Kidney (tissue), 14 donors: ENCODE results near the gene ADAMTS12. TPM values are rescaled to one million over a fixed set of nuclear protein-coding genes. Genes with fewer than 3 reads are reported as not detected.

ENCODE experiments used
- DNase-seq, 5 donors: peaks; one replicate each; pipeline ENCODE4 v3.0.0-alpha.2; 2013 to 2020
- FAIRE-seq: peaks from 2 replicates; lab custom pipeline; 2012; peaks lifted over from hg19 to GRCh38; lab: Jason Lieb, UNC
- H3K27ac ChIP-seq, 2 donors: one replicate each; pipeline ENCODE4 v1.7.0; 2013; ENCODE audit warnings: low read depth in 2 of 2, low read length in 2 of 2, inconsistent platforms in 1 of 2
- H3K27me3 ChIP-seq: one replicate; pipeline ENCODE4 v1.7.1; 2013; ENCODE audit warnings: low read length, inconsistent platforms; ENCODE audit not compliant: control insufficient read depth, insufficient read depth
- H3K36me3 ChIP-seq, 3 donors: one replicate each; pipeline versions ENCODE4 v1.7.0 to v1.7.1; 2013; ENCODE audit warnings: low read length in 3 of 3, control low read depth in 1 of 3, inconsistent platforms in 1 of 3; ENCODE audit not compliant: insufficient read depth in 3 of 3, control insufficient read depth in 2 of 3
- H3K4me1 ChIP-seq, 3 donors: one replicate each; pipeline versions ENCODE4 v1.7.0 to v1.7.1; 2013; ENCODE audit warnings: low read length in 3 of 3, inconsistent platforms in 1 of 3, low read depth in 1 of 3; ENCODE audit not compliant: control insufficient read depth in 2 of 3, insufficient read depth in 2 of 3
- H3K4me3 ChIP-seq, 3 donors: one replicate each; pipeline versions ENCODE4 v1.7.0 to v1.8.1; 2013; ENCODE audit warnings: low read length in 3 of 3, control low read depth in 1 of 3, inconsistent platforms in 1 of 3
- H3K9ac ChIP-seq, 3 donors: one replicate each; pipeline versions ENCODE4 v1.7.0 to v1.7.1; 2013; ENCODE audit warnings: low read length in 3 of 3, control low read depth in 1 of 3, inconsistent platforms in 1 of 3
- H3K9me3 ChIP-seq, 3 donors: one replicate each; pipeline versions ENCODE4 v1.7.0 to v1.7.1; 2013; ENCODE audit warnings: low read length in 3 of 3, control low read depth in 1 of 3, inconsistent platforms in 1 of 3; ENCODE audit not compliant: control insufficient read depth in 2 of 3, insufficient read depth in 1 of 3
- intact Hi-C: fragments of 100-400 bp; cut with DNase I; formaldehyde crosslinking; loops from one replicate; pipeline ENCODE4 v1.11.1; 2022
- polyA plus RNA-seq: library from polyadenylated mRNA; stranded (reverse); fragments of 350-450 nt; fragmentation: Illumina TruSeq; extraction: RNeasy Lipid Tissue Mini Kit (QIAGEN cat#74804); gene quantifications from one replicate; pipeline ENCODE4 v1.2.3, GENCODE V29; 2014; ENCODE audit warnings: low read depth, low replicate concordance; ENCODE audit not compliant: insufficient read depth
- total RNA-seq: library from RNA; stranded (reverse); fragmentation: NEBNext Ultra II Directional; extraction: Animal tissue kit (Norgen Biotek cat#: 25700); gene quantifications from one replicate; pipeline ENCODE4 v1.2.1, GENCODE V29; 2021
- TF ChIP-seq, protein P1 (sequence below): IDR thresholded peaks from 3 replicates; pipeline ENCODE4 v1.5.1; 2012; ENCODE audit warnings: mild to moderate bottlenecking, moderate library complexity, borderline replicate concordance; ENCODE audit not compliant: insufficient read depth; ENCODE audit errors: extremely low read depth
- donor health status: control.
- donor health status: control.
- donor health status: control.
- donor health status: control.
- donor health status: control.
- donor health status: DM: yes; HTN: yes; CAD: no.
- donor health status: Normal renal cell carcinoma (clear cell type).

ADAMTS12 gene
- total and polyA plus RNA-seq, 2 donors from 2014 or later = 0.75 to 2.0 TPM

DNA sequence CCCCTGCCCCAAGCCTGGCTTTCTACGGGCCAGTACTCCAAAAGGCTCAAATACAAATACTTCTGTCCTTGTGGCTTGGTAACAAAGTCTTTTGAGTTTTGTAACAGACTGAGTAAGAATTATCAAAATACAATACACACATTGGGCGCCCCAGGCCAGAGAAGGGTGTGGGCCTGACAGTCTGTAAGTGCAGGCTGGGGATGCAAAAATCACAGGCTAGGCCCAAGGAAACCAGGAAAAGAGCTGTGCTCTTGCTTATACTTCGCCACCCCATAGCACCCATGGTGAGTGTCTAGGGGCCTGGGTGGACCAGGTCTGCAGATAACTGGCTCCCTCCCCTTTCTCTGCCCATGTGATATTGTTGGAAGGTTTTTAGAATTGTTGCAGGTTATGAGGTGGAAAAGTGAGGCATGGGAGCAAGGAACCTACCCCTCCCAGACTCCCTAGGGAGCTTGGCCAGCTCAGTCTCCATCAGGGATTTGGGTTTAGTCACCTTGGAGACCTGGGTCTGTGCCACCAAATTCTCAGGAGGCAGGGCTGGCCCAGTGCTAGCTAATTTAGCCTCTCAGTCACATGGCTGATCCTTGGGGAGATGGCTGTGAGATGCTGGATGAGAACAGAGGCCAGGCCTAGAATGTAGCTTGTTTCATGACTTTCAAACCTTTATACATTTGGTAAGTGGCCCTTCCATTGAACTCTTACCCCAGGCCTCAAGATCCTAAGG is 378.2 kb downstream of the ADAMTS12 start:
- Histone ChIP-seq H3K4me3 (no peak overlapping the region), H3K27me3 (no peaks in the 10 kb centered on the region), H3K9ac (no peak overlapping the region), H3K27ac (no peak overlapping the region), H3K4me1 (peaks cover 0 to 4% (median 0%) of the 10 kb centered on the region in 3 donors), H3K36me3 (no peaks in the 10 kb centered on the region), H3K9me3 (no peaks in the 10 kb centered on the region)
- no peak for DNase-seq
- no peak for FAIRE-seq
- TF ChIP-seq, protein P1, sequence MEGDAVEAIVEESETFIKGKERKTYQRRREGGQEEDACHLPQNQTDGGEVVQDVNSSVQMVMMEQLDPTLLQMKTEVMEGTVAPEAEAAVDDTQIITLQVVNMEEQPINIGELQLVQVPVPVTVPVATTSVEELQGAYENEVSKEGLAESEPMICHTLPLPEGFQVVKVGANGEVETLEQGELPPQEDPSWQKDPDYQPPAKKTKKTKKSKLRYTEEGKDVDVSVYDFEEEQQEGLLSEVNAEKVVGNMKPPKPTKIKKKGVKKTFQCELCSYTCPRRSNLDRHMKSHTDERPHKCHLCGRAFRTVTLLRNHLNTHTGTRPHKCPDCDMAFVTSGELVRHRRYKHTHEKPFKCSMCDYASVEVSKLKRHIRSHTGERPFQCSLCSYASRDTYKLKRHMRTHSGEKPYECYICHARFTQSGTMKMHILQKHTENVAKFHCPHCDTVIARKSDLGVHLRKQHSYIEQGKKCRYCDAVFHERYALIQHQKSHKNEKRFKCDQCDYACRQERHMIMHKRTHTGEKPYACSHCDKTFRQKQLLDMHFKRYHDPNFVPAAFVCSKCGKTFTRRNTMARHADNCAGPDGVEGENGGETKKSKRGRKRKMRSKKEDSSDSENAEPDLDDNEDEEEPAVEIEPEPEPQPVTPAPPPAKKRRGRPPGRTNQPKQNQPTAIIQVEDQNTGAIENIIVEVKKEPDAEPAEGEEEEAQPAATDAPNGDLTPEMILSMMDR = no peak
- intact Hi-C loops = loop anchor here (10.0 kb wide), 1 partner anchor 209 kb away; no protein-coding TSS in a partner anchor

DNA sequence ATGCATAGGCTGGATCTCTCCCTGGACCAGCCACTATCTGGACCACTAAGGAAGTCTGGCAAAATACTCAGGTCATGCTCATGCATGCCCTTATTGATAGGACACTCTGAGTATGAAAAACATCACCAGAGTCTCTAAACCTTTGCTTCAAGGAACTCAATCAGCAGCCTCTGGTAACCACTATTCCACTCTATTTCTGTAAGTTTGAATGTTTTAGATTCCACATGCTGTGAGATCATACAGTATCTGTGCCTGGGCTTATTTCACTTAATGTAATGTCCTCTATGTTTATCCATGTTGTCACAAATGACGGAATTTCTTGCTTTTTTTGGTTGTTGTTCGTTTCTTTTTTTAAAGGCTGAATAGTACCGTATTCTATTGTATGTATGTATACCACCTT is 382.8 kb downstream of the ADAMTS12 start:
- Histone ChIP-seq H3K36me3 (no peaks in the 10 kb centered on the region), H3K4me3 (no peak overlapping the region), H3K9me3 (no peaks in the 10 kb centered on the region), H3K4me1 (no peaks in the 10 kb centered on the region), H3K27me3 (no peaks in the 10 kb centered on the region), H3K27ac (no peak overlapping the region), H3K9ac (no peak overlapping the region)
- no peak for FAIRE-seq
- DNase-seq = no peak
- intact Hi-C loops = no loop called here
- TF ChIP-seq, protein P1 = no peak

DNA sequence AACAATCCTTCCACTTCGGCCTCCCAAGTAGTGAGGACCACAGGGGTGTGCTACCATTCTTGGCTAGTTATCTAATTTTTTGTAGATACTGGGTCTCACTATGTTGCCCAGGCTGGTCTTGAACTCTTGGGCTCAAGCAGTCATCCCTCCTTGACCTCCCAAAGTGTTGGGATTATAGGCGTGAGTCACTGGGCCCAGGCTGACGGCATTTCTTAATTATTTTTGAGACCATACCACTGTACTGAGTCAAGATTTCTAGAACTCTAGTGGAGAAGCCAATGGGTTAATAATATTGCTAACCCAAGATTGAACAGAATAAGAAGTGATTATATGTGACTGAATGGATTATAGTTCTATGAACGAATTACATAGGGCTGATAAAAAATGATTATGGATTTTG is 384.4 kb downstream of the ADAMTS12 start:
- Histone ChIP-seq H3K4me1 (no peaks in the 10 kb centered on the region), H3K9me3 (no peaks in the 10 kb centered on the region), H3K4me3 (no peak overlapping the region), H3K27ac (no peak overlapping the region), H3K9ac (no peak overlapping the region), H3K36me3 (no peaks in the 10 kb centered on the region), H3K27me3 (no peaks in the 10 kb centered on the region)
- intact Hi-C loops = no loop called here
- FAIRE-seq (no peak), DNase-seq (no peak)
- TF ChIP-seq, protein P1 = no peak
